IPS DF 4.7 (cell line): Measurements from ENCODE around the gene PRSS50.

ENCODE experiments used
- DNase-seq: peaks from one replicate; pipeline ENCODE4 v3.0.0-alpha.2; 2013; ENCODE audit warnings: low spot score; ENCODE audit errors: extremely low read depth

The PRSS50 gene

DNA sequence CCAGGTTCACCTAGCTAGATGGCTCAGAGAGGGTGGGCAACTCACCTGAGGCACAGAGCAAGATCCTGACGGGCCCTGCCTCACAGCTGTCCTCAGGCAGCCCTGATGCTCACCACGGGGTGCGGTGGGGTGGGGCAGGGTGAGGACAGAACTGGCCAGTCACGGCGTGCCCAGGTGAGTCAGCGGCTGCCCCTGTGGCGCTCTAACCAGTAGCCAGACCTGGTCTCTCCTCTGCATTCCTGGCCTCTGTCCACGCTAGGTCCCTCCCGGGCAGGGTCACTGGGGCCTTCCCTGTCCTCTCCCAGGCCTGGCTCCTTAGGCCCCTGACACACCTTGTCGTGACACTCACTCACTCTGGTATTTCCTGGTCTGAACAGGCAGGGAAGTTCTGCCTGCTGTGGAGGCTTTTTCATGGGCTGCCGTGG is 25.1 kb downstream of the PRSS50 start:
- no peak for DNase-seq

DNA sequence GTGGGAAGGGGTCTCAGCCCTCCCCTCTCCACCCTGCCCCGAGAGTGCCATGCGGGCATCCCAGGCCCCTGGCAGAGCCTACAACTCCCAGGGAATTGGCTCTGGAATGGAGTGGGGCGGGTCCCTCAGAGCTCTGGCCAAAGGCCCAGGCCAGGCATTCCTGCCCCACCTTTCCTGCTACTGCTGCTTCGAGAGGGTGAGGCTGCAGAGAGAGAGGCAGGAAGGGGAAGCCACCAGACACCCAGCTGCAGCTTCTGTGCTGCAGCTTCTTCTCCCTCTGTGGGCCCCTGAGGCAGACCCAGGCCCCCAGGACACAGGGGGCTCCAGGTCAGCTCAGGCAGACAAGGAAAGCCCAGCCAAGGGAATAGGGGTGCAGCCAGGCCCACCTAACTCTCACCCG is 26.9 kb downstream of the PRSS50 start:
- no peak for DNase-seq

DNA sequence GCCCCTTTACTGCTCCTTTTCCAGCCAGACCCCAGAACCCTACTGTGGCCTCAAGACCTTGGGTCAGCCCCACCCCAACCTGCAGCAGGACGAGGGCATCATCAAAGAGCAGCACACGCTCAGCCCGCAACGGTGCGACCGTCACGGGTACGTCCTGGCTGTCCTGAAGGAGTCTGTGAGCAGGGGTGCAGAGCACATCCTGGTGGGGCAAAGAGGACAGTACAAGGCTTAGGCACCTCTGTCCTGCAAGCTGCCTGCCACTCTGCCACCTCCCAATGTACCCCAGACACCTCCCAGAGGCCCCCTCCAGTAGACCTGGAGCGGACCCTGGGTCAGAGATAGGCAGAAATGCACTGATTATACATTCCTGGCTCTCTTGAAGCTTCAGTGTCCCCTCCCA is 32.2 kb downstream of the PRSS50 start:
- no peak for DNase-seq

DNA sequence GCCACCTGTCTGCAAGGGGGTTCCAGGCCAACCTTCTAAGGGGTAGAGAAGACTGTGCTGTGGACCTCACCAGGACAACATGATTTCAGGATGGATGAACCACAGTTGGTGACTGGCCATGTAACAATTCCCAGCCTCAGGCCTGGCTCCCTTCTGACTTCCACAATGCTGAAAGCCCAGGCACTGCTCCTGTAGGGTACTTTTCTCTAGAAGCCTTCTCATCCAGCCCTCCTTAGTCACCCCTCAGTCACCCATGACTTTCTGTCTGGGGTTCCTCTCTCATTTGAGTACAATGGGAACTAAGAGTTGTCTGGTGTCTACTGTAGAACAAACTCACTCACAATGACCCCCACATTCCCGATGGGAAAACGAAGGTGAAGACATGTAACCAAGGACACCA is 32.8 kb downstream of the PRSS50 start:
- no peak for DNase-seq

DNA sequence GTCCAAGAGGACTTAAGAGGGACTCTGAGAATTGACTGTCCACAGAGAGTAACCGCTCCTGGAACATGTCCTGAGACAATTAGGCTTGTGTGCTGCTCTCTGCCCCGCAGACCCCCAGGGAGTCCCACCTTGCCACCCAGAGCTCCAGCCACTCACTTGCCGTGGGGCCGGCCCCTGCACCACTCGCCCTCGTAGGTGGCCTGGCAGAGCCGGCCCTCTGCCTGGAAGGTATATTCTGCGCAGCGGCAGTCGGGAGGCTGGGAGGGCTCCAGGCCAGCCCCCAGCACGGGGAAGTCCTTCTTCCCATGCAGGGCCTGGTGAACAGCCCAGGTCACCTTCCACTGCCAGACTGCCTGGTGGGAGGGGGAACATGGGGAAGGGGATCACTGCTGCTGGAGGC is 34.7 kb downstream of the PRSS50 start:
- no peak for DNase-seq

DNA sequence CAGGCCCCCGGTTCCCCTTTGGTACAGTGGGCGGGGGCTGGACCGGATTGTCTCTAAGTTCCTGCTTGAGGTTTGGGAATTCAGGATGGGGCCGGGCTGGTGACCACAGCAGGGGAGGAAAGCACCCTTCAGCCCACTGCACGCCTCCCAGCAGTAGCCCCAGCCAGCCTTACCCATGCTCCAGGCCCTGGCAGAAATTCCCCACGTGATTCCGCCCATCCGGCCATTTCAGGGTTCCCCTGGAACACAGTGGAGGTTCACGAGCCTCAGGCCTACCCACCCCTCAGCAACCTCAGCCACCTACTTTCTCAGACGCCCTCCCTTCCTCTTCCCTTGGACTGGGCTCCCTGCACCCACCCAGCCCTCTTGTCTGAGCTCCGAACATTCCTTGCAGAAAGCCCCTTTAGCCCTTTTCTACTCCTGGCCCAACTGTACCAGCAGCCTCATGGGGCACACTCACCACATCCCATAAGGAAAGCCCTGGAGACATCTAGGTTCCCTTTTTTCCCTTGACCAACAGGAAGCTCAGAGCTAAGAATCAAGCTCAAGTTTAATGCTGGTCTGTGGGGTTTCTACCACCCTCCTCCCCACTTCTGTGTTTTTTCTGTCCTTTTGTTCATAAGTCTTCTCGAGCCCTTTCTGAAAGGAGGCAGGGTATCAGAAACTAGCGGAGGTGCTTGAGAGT is 35.7 kb downstream of the PRSS50 start:
- no peak for DNase-seq

DNA sequence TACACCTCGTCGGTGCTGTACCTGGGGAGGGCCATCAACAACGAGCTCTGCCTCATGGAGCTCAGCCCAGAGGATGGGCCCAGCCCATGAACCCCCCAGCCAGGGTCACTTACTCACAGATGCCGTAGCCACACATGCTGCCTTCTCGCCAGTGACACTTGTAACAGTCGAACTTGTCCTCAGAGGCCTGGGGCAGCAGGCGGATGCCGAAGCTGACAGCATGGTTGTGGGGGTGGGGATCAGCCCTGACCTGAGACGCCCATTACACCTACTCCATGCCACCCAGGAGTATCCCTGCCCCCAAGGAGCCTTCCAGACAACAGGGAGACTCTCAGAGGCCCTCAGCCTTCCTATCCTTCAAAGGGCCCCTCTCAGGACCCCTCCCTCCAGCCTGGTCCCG is 36.3 kb downstream of the PRSS50 start:
- DNase-seq: no peak

DNA sequence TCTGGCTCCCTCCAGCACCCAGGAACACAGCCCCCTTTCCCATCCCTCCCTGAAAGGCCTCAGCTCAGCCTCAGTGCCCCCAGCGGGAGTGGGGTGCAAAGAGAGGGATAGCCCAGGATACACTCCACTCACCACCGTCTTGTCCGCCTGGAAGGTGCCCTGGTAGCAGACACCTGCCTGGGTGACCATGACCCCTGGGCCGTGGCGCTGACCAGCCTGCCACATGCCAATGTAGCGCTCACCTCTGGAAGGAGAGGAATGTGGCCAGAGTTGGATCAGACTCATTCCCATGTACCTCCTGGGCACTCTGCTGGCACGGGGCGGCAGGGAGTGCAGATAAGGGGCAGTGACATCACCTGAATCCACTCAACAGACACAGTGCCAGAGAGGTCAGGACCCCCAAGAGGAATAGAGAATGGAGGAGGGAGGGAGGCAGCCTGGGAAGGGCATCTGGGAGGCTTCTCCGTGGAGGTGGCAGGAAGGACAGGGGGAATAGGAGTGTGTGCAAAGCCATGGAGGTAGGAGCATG is 37.3 kb downstream of the PRSS50 start:
- no peak for DNase-seq

DNA sequence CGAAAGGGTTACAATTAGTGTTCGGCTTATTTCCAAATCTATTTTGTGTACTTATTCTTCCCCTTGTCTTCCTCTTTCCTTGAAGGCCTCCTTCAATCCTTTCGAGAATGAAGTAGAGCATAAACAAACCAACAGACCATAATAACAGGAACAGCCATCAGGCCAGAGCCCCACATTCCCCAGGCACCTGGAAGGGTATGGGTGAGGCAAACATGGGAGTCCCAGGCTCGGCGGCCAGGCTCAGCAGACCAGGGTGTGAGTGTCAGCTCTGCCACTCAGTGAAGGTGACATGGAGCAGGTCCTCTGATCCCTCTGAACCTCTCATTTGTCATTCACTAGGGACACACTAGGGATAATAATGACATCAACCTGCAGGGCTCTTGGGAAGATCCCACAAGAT is 38.0 kb downstream of the PRSS50 start:
- no peak for DNase-seq

DNA sequence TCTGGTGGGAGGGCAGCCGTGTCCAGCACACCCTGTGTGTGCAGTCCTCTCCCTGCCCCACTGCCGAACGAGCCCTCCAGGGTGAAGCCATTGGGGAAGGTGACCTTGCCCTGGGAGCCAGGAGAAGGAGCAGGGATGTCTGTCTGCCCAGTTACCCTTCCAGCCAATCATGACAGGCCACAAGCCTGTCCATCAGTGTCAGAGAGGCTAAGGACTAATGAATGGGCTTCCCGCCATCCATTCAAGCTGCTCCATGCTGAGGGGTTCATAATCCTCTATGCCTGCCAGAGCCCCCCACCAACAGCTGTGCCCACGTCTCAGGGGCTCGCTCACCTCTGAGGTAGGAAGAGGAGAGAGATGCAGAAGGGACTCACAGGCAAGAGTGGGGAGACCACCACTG is 39.4 kb downstream of the PRSS50 start:
- no peak for DNase-seq

DNA sequence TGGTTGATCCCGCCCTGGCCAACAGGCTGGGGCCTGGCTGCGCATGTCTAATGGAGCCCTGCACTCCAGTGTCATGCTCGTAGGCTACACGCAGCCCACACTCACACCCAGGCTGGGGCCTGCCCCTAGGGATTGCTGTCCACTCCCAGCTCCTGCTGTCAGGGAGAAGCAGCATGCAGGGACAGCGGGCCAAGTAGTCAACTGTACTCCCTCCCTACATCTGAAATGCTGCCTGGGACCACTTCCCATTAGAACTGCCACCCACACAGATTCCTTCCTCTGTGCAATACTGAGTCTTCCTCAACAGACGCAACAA is 40.3 kb downstream of the PRSS50 start:
- no peak for DNase-seq

DNA sequence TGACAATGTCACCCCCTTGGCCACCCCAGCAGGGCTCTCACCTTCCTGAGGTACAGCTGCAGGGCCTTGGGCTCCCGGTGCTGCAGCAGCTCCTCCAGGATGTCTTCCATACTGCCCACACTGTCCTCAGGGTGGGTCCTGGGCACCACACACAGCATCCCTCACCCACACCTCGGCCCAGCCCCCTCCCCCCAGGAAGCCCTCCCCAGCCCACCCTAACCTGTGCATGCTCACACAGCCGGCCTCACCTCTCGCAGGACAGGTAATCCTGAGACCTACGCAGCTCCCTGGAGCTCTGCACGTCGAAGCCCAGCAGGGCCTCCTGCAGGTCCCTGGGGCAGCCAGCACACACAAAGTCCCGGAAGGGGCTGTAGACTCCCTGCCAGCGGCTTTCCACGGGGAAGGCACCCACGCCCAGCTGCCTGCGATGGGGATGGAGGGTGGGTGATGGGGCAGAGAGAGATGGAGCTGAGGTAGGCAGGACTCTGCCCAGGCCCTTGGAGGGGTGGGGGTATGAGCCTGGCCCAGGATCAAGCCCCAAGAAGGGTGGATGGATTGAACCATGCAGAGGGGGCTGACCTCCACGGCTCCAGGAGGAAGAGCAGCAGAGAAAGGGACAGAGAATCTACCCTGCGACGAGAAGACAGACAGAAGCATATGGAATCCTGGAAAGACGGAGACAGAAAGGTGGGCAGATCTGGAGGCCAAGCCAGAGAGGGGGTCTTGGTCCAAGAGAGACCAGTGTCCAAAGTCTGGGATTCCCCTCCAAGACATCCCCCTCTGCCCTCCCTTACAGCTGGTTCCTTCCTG is 40.9 kb downstream of the PRSS50 start:
- no peak for DNase-seq

DNA sequence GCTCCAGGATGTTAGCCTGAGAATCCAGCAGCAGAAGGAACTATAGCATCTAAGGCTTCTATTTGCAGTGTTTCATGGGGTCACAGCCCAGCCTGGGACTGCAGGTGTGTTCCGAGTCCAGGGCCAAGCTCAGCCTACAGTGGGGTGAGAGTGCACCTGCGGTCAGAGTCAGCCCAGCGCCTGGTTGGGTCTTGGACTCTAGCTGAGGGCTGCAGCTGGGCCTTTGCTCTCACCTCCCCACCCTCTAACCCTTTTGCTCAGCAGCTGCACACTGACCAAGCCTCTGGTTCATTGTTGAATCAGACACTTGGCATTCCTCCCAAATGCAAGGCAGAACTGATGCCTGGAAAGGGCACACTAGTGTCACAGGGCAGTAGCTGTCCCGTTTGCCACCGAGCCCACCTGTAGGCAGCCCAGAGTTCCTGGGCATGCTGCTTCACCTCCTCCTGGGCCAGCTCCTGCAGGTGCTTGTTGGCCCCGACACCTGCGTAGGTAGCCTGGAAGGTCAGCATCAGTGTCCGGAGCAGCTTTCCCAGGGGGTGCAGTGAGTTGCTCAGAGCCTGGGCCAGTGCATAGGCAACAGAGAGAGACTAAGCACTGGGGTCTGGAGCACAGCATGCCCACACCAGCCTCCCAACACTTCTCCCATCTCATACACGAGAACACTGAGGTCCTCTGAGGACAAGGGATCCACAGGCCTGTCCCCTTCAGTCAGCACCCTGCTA is 41.7 kb downstream of the PRSS50 start:
- no peak for DNase-seq

DNA sequence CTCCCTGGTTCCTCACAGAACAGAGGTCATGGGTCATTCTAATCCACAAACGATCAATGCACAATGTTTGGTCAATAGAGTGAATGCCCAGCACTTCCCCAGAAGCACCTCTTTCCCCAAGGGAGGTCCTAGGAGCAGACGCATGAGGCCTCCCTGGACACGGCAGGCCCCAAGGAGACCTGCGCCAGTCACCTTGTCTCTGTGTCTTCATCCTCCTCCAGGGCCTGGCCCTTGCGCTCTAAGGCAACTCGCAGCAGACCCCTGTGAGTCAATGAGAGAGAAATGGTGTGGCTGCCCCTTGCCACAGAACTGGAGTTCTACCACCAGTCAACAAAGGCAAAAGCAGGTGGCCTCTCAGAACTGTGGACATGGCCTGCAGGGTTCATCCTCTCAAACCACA is 42.2 kb downstream of the PRSS50 start:
- no peak for DNase-seq

DNA sequence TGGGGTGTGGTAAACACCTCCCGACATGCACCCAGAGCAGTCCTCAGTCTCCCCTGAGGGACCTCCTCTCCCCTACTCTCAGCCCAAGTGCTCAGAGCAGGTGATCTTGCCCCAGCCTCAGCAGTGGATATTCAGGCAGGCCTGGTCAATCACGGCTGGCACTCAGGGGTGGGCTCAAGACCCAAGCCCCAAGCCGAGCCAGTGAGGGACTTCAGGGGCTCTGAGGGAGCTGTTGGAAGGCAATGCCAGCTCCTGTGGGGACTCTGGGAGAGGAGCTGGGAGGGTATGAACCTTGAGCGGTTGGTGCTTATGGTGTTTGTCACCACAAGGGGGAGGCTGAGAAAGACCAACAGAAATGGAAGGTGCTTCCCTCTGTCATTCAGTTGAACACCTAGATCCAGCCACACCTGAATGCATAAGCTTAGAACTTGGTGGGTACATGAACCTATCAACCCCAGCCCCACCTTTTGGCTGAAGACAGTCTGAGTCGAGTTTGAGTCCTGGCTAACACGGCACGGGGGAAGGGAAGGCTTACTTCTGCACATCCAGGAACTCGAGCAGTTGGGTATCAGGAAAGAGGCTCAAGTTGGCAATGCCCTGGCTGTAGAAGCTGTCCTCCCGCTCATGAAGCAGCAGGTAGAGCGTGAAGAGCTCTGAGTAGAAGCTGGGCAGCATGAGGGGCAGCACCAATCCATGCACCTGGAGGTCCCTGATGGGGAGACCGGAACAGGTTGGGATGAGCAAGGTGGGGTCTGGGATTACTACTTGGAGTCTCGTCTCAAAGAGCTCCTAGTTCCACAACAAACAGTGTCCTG is 43.4 kb downstream of the PRSS50 start:
- no peak for DNase-seq

DNA sequence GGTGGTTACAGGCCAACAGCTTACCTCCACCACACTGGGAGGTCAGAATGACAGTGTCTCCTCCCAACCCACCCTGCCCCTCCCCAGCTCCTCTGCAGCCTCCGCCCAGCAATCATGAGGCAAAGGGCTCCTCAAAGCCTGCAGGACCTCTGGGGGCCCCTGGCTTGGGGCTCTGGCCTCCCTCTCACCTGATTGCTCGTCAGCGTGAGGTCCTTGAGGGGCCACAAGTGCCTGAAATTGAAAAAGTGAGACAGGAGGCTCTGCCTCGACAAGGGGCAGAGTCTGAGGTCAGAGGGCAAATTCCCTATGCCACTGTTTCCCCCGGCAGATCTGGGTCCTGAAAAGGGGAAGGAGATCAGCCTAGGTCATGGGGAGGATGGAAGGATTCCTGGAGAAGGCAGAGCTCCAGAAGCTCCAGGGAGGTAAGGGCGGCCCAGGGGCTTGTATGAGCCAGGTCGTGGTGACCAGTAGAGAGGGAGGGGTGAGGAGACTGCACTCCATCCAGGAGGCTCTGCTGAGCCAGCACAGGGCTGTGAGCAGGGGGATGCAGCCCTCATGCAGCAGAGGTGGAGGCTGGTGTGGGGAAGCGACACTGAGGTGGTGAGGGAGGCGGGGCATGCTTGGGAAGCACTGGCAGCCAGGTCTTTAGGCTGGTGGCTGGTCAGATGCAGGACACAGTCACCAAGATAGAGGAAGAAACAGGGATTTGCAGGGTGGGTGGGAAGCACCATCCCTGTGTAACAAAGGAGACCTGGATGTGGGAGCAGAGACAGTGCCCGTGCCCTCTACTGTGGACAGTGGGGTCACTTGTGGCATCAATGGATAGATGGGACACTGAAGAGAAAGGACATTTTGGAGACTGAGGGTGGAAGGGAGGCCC is 44.3 kb downstream of the PRSS50 start:
- no peak for DNase-seq

DNA sequence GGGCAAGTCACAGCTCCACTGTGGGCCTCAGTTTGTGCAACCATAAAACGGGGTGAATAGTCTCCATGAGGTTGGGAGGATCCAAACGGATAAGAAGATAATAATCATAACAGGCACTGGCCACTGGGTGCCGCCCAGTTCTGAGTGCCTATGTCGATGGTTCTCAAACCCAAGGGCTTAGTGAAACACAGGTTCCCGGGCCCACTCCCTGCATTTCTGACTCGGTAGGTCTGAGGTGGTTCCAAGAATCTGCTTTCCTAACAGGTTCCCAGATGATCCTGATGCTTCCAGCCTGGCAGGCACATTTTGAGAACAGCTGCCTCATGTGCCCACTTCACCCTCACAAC is 45.3 kb downstream of the PRSS50 start:
- no peak for DNase-seq

DNA sequence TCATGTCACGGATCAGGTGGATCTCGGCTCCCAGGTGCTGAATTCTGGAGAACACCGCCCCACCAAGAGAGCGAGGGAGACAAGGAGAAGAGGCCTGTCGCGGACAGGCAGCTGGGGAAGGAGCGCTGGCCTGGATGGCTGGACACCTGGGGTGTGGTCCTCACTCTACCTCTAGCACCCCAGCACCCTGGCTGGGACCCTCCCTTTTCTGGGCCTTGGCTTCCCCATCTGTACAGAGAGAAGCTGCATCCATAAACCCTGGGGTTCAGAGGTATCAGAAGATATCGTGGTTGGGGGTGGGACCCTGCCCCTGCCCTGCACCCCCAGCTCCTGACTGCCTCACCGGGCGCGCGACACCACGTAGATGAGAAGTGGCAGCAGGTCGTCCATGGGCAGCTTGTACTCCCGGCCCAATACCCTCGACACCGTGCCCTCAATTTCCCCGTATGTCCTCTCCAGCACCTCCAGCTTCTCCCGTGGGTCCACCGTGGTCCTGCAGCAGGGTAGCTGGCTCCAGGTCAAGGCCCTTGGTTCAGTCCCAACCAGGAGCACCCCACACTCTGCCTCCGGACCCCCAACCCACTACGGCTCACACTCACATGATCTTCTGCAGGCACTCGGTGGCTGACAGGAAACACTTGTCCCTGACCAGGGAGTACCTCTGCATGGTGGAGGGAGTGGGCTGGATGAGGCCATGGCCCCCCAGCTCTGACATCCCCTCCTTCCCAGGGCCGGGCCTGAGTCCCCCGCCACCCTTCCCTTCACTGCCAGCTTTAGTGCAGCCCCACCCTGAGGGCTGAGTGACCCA is 45.9 kb downstream of the PRSS50 start:
- no peak for DNase-seq

DNA sequence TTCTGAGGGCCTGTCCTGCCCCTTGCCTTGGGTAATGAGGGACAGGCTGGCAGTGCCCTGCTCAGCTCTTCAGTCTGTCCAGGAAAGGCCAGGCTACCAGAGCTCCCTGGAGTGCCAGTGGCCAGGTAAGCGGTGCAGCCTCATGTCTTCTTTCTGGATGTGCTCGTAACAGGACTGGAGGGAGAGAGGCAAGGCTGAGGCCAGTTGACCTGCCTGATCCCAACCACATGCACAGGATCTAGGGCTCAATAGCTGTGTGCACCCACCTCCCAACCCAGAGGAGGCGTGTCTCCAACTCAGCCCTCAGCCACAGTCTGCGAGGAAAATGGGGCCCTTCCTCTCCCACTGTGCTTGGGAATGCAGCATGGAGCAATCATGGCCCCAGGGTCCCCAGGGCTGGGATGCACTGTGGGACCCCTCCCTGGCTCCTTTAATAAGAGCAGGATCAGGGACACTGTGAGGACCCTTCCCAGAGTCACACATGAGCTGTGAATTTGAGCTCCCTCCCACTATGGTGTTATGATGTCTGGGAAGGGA is 46.7 kb downstream of the PRSS50 start:
- no peak for DNase-seq
